ENCODE data around the gene REEP1. TPM values are rescaled to one million over a fixed set of nuclear protein-coding genes. Genes with fewer than 3 reads are reported as not detected.

Gene REEP1
- total and polyA plus RNA-seq, 9 of the 15 experiments (the other 6 are each of a cell fraction or from before 2014, with no cell fraction given) = 0.11 to 0.67 (median 0.13) TPM

GRCh38 chr2:86195055-86195807 lies 142.2 kb downstream of the REEP1 start, which contains the start of gene IMMT (continued):
- TF ChIP-seq GABPB1 (CRISPR knock-in tag; IDR thresholded peaks at IDR 0.05) (peak; percentile 89), ZNF398 (CRISPR knock-in tag; IDR thresholded peaks at IDR 0.05) (no peak), THRAP3 (IDR thresholded peaks at IDR 0.05; ENCODE audit: borderline replicate concordance) (no peak), ZC3H8 (IDR thresholded peaks at IDR 0.05) (no peak), THRA (IDR thresholded peaks at IDR 0.05) (no peak), TAL1 (IDR thresholded peaks at IDR 0.05) (no peak), POLR2A (conservative IDR thresholded peaks at IDR 0.05) (peak; percentile 100), MIER1 (IDR thresholded peaks at IDR 0.05; ENCODE audit: low read depth) (no peak), AFF1 (IDR thresholded peaks at IDR 0.05; ENCODE audit: low read depth in 1 of 2, partially characterized antibody in 2 of 2) (no peak), ASH1L (IDR thresholded peaks at IDR 0.05; ENCODE audit: borderline replicate concordance, low read depth, partially characterized antibody) (peak; percentile 64), BMI1 (IDR thresholded peaks at IDR 0.05; ENCODE audit: low read length) (no peak), THAP12 (CRISPR knock-in tag; IDR thresholded peaks at IDR 0.05) (no peak; the same call in 1 of the 2 replicates), MYBL2 (IDR thresholded peaks at IDR 0.05; ENCODE audit: low read depth) (peak; percentile 29; the same call in 1 of the 2 replicates), MYBL2 (CRISPR knock-in tag; IDR thresholded peaks at IDR 0.05; ENCODE audit: borderline replicate concordance) (no peak), NFIX (CRISPR knock-in tag; IDR thresholded peaks at IDR 0.05; ENCODE audit: low read depth) (no peak), ZNF3 (CRISPR knock-in tag; IDR thresholded peaks at IDR 0.05) (no peak), HOMEZ (CRISPR knock-in tag; IDR thresholded peaks at IDR 0.05) (peak; percentile 78; the same call in 1 of the 2 replicates)
